HCT116 (cell line): ENCODE measurements around the gene NEUROG3. TPM values are rescaled to one million over a fixed set of nuclear protein-coding genes. Genes with fewer than 3 reads are reported as not detected.

Experiments used
- ATAC-seq: fragments of 200-7000 bp; cut with Tn5 transposase; 2 replicates; pipeline ENCODE4 v1.9.1; 2020; ENCODE audit warnings: mild to moderate bottlenecking, moderate library complexity
- BruUV-seq: library from RNA; stranded (reverse); fragments of 400-500 nt; replicated peaks from 2 replicates; lab custom pipeline; 2021; lab: Mats Ljungman, UMichigan
- CTCF ChIA-PET: fragments of 300-600 bp; sonication (Branson Sonifier 250); formaldehyde crosslinking; loops from one replicate; lab custom pipeline; 2021; ENCODE audit warnings: antibody characterized with exemption; lab: Charles Lee
- POLR2A ChIA-PET: fragments of 300-600, 350-600 bp; sonication (Branson Sonifier 250); formaldehyde crosslinking; loops from one replicate; lab custom pipeline; 2021; ENCODE audit warnings: antibody characterized with exemption; lab: Charles Lee
- RAD21 ChIA-PET, 2 experiments: fragments of 300-600 bp; sonication (Branson Sonifier 250); formaldehyde crosslinking; loops; one replicate each; lab custom pipeline; 2023; ENCODE audit warnings: low total read pairs in 2 of 2; ENCODE audit not compliant: uncharacterized antibody in 2 of 2, unreplicated experiment in 2 of 2, low non-redundant PET in 1 of 2; lab: Charles Lee
- DNase-seq: peaks from one replicate; pipeline ENCODE4 v3.0.0-alpha.2; 2010; ENCODE audit warnings: low read depth, low spot score
- H2AFZ ChIP-seq: fragments of 200-600 bp; shearing (Covaris generic), sonication (generic); 2 replicates; pipeline ENCODE4 v1.6.1; 2017; ENCODE audit warnings: low read depth, mixed run types, mixed read lengths, antibody characterized with exemption, low read length; ENCODE audit not compliant: poor library complexity, severe bottlenecking
- H3K27ac ChIP-seq: 2 replicates; pipeline ENCODE4 v1.5.1; 2012; ENCODE audit warnings: low read depth, low read length
- H3K27me3 ChIP-seq: fragments of 200-600 bp; sonication (generic); 2 replicates; pipeline ENCODE4 v1.6.1; 2016; ENCODE audit warnings: mixed run types, low read length, mixed read lengths; ENCODE audit not compliant: insufficient read depth
- H3K36me3 ChIP-seq, 2 experiments: fragments of 200-500 bp in 1 of 2; fragments of 200-600 bp in 1 of 2; sonication (Bioruptor generic) in 1 of 2; sonication (generic) in 1 of 2; 2 replicates each; pipeline versions ENCODE4 v1.5.1 to v1.6.1; 2014 to 2016; ENCODE audit warnings: low read length in 2 of 2, inconsistent platforms in 1 of 2, mixed read lengths in 1 of 2, mixed run types in 1 of 2; ENCODE audit not compliant: insufficient read depth in 2 of 2, control insufficient read depth in 1 of 2
- H3K4me1 ChIP-seq, 2 experiments: fragments of 200-600 bp in 1 of 2; sonication (generic) in 1 of 2; 2 replicates each; pipeline versions ENCODE4 v1.5.1 to v1.6.1; 2012 to 2017; ENCODE audit warnings: low read length in 2 of 2, inconsistent platforms in 1 of 2, mild to moderate bottlenecking in 1 of 2, mixed read lengths in 1 of 2, mixed run types in 1 of 2, moderate library complexity in 1 of 2; ENCODE audit not compliant: insufficient read depth in 2 of 2, control insufficient read depth in 1 of 2
- H3K4me2 ChIP-seq: fragments of 200-600 bp; sonication (generic); 2 replicates; pipeline ENCODE4 v1.6.1; 2017; ENCODE audit warnings: mixed run types, low read length, mixed read lengths
- H3K4me3 ChIP-seq, 2 experiments: fragments of 200-600 bp in 1 of 2; sonication (generic) in 1 of 2; replicated peaks in 1 of 2; 2 replicates each; pipeline ENCODE4 v1.5.1; 2011 to 2016; ENCODE audit warnings: low read length in 2 of 2, control low read depth in 1 of 2, low read depth in 1 of 2, mild to moderate bottlenecking in 1 of 2, mixed read lengths in 1 of 2, mixed run types in 1 of 2
- H3K79me2 ChIP-seq: fragments of 200-600 bp; sonication (generic); 2 replicates; pipeline ENCODE4 v1.6.1; 2017; ENCODE audit warnings: mild to moderate bottlenecking, mixed run types, low read length, moderate library complexity, mixed read lengths; ENCODE audit not compliant: insufficient read depth
- H3K9ac ChIP-seq: fragments of 200-600 bp; sonication (generic); 2 replicates; pipeline ENCODE4 v1.6.1; 2016; ENCODE audit warnings: low read length, mixed read lengths
- H3K9me2 ChIP-seq: fragments of 200-600 bp; sonication (generic), shearing (Covaris generic); 2 replicates; pipeline ENCODE4 v1.6.1; 2017; ENCODE audit warnings: mixed run types, mild to moderate bottlenecking, moderate library complexity; ENCODE audit not compliant: insufficient read depth
- H3K9me3 ChIP-seq, 2 experiments: fragments of 200-500 bp in 1 of 2; fragments of 200-600 bp in 1 of 2; sonication (Bioruptor generic) in 1 of 2; sonication (generic) in 1 of 2; 2 replicates each; pipeline ENCODE4 v1.6.1; 2014 to 2017; ENCODE audit warnings: low read length in 2 of 2, mixed read lengths in 2 of 2, inconsistent platforms in 1 of 2, low read depth in 1 of 2, mild to moderate bottlenecking in 1 of 2, mixed run types in 1 of 2, moderate library complexity in 1 of 2; ENCODE audit not compliant: control insufficient read depth in 1 of 2, insufficient read depth in 1 of 2
- H4K20me1 ChIP-seq: fragments of 200-600 bp; sonication (generic), shearing (Covaris generic); 2 replicates; pipeline ENCODE4 v1.6.1; 2017; ENCODE audit warnings: mixed run types, mild to moderate bottlenecking, moderate library complexity; ENCODE audit not compliant: insufficient read depth
- EZH2phosphoT487 ChIP-seq: fragments of 200-600 bp; IDR thresholded peaks from 2 replicates; pipeline ENCODE4 v1.6.1; 2018; ENCODE audit warnings: antibody characterized with exemption, borderline replicate concordance
- FOSL1 ChIP-seq: IDR thresholded peaks from 2 replicates; pipeline ENCODE4 v1.6.1; 2012; ENCODE audit warnings: low read depth
- RAD21 ChIP-seq: IDR thresholded peaks from 2 replicates; pipeline ENCODE4 v1.6.1; 2012; ENCODE audit warnings: low read depth, mild to moderate bottlenecking
- SIN3A ChIP-seq: IDR thresholded peaks from 2 replicates; pipeline ENCODE4 v1.6.1; 2012; ENCODE audit warnings: low read depth
- YY1 ChIP-seq: IDR thresholded peaks from 2 replicates; pipeline ENCODE4 v1.6.1; 2011; ENCODE audit warnings: low read length, low read depth, moderate library complexity, mild to moderate bottlenecking; ENCODE audit not compliant: insufficient replicate concordance; ENCODE audit errors: extremely low read depth
- ZFX ChIP-seq: fragments of 450-650 bp; IDR thresholded peaks from 2 replicates; pipeline ENCODE4 v1.6.1; 2017
- intact Hi-C: fragments of 100-400 bp; cut with micrococcal nuclease; formaldehyde crosslinking; loops from 2 replicates; pipeline ENCODE4 v1.10.0; 2022
- total RNA-seq: library from RNA; stranded (reverse); gene quantifications from one replicate; pipeline ENCODE4 v1.2.1, GENCODE V29; 2021; ENCODE audit not compliant: unreplicated experiment
- TF ChIP-seq, protein P1 (sequence below): IDR thresholded peaks from 2 replicates; pipeline ENCODE4 v1.6.1; 2012; ENCODE audit warnings: low read depth
- TF ChIP-seq, protein P2 (sequence below), 3 experiments: fragments of 200-600 bp in 1 of 3; sonication (generic) in 1 of 3; IDR thresholded peaks in 2 of 3; conservative IDR thresholded peaks in 1 of 3; 2 replicates each; pipeline ENCODE4 v1.5.1; 2012 to 2017; ENCODE audit warnings: low read depth in 2 of 3, low read length in 2 of 3, antibody characterized with exemption in 1 of 3, borderline replicate concordance in 1 of 3, control low read depth in 1 of 3, mild to moderate bottlenecking in 1 of 3, mixed read lengths in 1 of 3, mixed run types in 1 of 3, moderate library complexity in 1 of 3; ENCODE audit not compliant: insufficient read depth in 1 of 3
- TF ChIP-seq, protein P3 (sequence below): IDR thresholded peaks from 2 replicates; pipeline ENCODE4 v1.6.1; 2011; ENCODE audit warnings: mild to moderate bottlenecking, low read length, moderate library complexity; ENCODE audit not compliant: insufficient replicate concordance; ENCODE audit errors: extremely low read depth

NEUROG3 gene
- total RNA-seq, 1 experiment from 2014 or later = not detected

DNA sequence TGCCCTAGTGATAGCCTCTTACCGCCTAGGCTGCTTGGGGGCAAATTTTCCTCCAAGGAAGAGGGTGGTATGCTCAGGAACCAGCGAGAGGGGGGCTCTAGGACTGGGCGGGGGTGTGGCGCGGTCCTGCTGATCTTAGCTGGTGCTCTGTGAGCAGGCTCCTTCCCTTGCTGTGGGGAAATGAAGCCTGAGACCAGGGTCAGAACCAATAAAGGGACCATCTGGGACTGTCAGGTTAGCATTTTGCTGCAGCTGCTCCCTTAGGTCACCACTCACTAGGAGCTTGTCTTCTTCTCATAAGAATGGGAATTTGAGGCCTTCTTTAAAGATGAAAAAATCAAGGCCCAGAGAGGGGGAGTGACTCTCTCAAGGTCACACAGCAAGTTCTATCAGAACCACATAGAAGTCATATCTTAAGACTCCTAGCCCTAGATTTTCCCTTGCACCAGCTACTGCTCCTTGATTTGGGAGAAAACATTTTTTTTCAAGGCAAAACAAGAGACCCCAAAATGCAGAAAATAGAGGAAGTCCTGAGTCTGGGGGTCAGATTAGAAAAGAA is 2.0 kb upstream of the NEUROG3 start (continued):
- TF ChIP-seq, protein P1, sequence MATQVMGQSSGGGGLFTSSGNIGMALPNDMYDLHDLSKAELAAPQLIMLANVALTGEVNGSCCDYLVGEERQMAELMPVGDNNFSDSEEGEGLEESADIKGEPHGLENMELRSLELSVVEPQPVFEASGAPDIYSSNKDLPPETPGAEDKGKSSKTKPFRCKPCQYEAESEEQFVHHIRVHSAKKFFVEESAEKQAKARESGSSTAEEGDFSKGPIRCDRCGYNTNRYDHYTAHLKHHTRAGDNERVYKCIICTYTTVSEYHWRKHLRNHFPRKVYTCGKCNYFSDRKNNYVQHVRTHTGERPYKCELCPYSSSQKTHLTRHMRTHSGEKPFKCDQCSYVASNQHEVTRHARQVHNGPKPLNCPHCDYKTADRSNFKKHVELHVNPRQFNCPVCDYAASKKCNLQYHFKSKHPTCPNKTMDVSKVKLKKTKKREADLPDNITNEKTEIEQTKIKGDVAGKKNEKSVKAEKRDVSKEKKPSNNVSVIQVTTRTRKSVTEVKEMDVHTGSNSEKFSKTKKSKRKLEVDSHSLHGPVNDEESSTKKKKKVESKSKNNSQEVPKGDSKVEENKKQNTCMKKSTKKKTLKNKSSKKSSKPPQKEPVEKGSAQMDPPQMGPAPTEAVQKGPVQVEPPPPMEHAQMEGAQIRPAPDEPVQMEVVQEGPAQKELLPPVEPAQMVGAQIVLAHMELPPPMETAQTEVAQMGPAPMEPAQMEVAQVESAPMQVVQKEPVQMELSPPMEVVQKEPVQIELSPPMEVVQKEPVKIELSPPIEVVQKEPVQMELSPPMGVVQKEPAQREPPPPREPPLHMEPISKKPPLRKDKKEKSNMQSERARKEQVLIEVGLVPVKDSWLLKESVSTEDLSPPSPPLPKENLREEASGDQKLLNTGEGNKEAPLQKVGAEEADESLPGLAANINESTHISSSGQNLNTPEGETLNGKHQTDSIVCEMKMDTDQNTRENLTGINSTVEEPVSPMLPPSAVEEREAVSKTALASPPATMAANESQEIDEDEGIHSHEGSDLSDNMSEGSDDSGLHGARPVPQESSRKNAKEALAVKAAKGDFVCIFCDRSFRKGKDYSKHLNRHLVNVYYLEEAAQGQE = no peak
- TF ChIP-seq, protein P2, sequence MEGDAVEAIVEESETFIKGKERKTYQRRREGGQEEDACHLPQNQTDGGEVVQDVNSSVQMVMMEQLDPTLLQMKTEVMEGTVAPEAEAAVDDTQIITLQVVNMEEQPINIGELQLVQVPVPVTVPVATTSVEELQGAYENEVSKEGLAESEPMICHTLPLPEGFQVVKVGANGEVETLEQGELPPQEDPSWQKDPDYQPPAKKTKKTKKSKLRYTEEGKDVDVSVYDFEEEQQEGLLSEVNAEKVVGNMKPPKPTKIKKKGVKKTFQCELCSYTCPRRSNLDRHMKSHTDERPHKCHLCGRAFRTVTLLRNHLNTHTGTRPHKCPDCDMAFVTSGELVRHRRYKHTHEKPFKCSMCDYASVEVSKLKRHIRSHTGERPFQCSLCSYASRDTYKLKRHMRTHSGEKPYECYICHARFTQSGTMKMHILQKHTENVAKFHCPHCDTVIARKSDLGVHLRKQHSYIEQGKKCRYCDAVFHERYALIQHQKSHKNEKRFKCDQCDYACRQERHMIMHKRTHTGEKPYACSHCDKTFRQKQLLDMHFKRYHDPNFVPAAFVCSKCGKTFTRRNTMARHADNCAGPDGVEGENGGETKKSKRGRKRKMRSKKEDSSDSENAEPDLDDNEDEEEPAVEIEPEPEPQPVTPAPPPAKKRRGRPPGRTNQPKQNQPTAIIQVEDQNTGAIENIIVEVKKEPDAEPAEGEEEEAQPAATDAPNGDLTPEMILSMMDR (IDR thresholded peaks at IDR 0.05 in 2 of 3, conservative IDR thresholded peaks at IDR 0.05 in 1 of 3; ENCODE audit: borderline replicate concordance in 1 of 3, insufficient read depth in 1 of 3, low read depth in 2 of 3, low read length in 2 of 3) = no peak
- TF ChIP-seq RAD21 (no peak), SIN3A (no peak)

DNA sequence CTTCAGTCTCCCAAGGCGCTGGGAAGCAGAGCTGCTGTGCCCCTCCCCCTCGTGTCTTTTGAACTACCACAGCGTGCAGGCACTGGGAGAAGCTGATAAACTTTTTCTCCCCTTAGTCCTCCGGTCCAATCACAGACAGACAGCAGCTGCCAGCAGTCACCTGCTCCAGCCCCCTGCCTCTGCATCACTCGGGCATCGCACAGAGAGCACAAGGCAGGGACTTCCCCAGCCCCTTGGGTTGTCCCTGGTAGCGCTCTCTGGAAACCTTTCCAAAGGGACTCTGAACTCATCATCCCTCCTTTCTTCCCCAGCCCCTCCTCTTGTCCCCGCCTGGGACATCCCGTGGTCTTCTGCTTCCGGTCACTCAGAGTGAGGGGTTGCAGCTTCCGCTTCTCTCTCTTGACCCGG is 1.4 kb upstream of the NEUROG3 start:
- H4K20me1 ChIP-seq = no peaks in the 10 kb centered on the region
- H3K9ac ChIP-seq = no peak overlapping the region
- ChIA-PET POLR2A (no interaction called here), RAD21 (no interaction called here), CTCF (no interaction called here)
- DNase-seq = no peak
- no peaks in the 10 kb centered on the region for H3K9me2 ChIP-seq
- no peaks in the 10 kb centered on the region for H3K36me3 ChIP-seq
- H2AFZ ChIP-seq = no peak overlapping the region
- no peak overlapping the region for H3K4me2 ChIP-seq
- H3K27ac ChIP-seq = no peak overlapping the region
- no peak for ATAC-seq
- H3K4me3 ChIP-seq = no peak overlapping the region
- H3K4me1 ChIP-seq = no peaks in the 10 kb centered on the region
- intact Hi-C loops = no loop called here
- no peaks in the 10 kb centered on the region for H3K9me3 ChIP-seq
- TF ChIP-seq, protein P3, sequence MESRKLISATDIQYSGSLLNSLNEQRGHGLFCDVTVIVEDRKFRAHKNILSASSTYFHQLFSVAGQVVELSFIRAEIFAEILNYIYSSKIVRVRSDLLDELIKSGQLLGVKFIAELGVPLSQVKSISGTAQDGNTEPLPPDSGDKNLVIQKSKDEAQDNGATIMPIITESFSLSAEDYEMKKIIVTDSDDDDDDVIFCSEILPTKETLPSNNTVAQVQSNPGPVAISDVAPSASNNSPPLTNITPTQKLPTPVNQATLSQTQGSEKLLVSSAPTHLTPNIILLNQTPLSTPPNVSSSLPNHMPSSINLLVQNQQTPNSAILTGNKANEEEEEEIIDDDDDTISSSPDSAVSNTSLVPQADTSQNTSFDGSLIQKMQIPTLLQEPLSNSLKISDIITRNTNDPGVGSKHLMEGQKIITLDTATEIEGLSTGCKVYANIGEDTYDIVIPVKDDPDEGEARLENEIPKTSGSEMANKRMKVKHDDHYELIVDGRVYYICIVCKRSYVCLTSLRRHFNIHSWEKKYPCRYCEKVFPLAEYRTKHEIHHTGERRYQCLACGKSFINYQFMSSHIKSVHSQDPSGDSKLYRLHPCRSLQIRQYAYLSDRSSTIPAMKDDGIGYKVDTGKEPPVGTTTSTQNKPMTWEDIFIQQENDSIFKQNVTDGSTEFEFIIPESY = no peak
- TF ChIP-seq FOSL1 (no peak), EZH2phosphoT487 (no peak), YY1 (no peak), ZFX (no peak)
- peaks cover 33% of the 10 kb centered on the region for H3K27me3 ChIP-seq
- no TSS peak for BruUV-seq
- no peaks in the 10 kb centered on the region for H3K79me2 ChIP-seq
